ENCODE data around the gene SIK3.

GRCh38 chr11:116928845-116929244 lies 169.4 kb downstream of the SIK3 start:
- TF ChIP-seq CTCF (IDR thresholded peaks at IDR 0.05) = no peak
- no peak for TF ChIP-seq POLR2AphosphoS5 (IDR thresholded peaks at IDR 0.05)

Measured in prostate gland (tissue), 2 donors.